GM19468 (cell line): ENCODE measurements around the gene APLP2.
"Not testable (repeated sequence)": the region's sequence is repeated elsewhere in the genome, so short reads cannot be mapped to it uniquely, and the experiment has no call there.

Experiments used
- ATAC-seq: cut with Tn5 transposase; IDR thresholded peaks from one replicate; pipeline ENCODE4 v1.9.1; 2021; ENCODE audit warnings: mild to moderate bottlenecking, moderate library complexity, moderate number of reproducible peaks; ENCODE audit not compliant: unreplicated experiment; ENCODE audit errors: extremely low read depth

Gene APLP2

DNA sequence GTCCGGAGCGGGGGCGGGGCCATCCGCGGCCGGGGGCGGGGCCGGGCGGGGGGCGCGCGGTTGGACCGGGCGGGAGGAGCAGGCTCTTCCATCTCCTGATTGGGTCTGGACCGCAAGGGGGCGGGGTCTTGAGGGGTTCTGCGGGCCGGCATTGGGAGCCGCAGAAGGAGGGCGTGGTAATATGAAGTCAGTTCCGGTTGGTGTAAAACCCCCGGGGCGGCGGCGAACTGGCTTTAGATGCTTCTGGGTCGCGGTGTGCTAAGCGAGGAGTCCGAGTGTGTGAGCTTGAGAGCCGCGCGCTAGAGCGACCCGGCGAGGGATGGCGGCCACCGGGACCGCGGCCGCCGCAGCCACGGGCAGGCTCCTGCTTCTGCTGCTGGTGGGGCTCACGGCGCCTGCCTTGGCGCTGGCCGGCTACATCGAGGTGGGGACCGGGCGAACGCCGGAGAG, at the start of gene APLP2:
APLP2 (plus strand) TSS at position 236 of the 450 bp plus-strand sequence; CDS start at position 320, 84 bp downstream.
- peak; percentile 93 for ATAC-seq

- no peak for ATAC-seq
These were observed 49.4 kb upstream of the APLP2 start for GRCh38 chr11:130020323-130020722.

GRCh38 chr11:130021606-130022005, 48.1 kb upstream of the APLP2 start:
- ATAC-seq, result not testable (repeated sequence)

GRCh38 chr11:130022799-130023198, 46.9 kb upstream of the APLP2 start:
- ATAC-seq, result no peak

DNA sequence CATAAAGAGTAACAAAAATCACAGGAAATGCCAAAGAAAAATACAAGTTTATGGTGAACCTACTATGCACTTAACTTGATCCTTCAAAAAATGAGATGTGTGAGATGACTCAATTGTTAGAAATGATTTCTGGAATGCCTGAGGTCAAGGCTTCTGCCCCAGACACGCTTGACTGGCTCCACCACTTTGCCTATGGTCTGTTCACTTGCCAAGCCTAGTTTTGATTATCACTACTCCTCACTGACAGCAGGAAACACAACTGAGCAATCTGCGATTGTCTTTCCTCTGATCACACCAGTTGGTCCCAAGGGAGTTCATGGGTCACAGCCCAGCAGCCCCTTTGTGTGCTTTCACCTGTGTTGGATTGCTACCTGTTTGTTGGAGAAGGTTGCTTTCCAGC, 46.5 kb upstream of the APLP2 start:
- ATAC-seq, result peak; percentile 83

DNA sequence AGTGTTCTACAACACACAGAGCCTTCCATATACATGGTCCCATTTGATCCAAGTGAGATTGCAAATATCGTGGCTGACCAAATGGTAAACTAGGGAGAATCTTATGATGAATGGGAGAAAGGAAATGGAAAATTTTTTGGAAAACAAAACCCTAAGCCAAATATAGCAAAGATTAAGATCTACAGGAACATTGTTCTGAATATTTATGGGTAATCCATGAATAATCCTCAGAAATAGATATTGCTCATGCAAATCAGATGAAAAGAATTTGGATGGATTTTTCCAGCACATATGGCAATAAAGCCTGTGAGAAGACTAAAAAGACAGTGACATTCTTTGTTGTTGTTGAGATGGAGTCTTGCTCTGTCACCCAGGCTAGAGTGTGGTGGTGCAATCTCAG, 45.3 kb upstream of the APLP2 start:
- ATAC-seq, result no peak

DNA sequence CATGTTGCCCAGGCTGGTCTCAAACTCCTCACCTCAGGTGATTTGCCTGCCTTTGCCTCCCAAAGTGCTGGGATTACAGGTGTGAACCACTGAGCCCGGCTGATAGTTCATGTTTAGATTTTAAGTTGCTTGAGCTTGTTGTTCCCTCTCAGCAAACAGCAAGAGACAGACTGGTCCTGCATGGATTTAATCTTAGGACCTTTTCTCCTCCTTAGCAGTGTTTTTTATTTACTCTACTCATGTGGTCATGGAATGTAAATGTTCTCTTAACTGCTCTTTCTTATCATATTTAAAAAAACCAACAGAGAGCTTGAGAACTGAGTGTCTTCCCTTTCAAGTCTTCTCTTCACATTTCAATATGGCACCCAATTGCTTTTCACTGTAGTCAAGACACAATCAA, 44.3 kb upstream of the APLP2 start:
- no peak for ATAC-seq

DNA sequence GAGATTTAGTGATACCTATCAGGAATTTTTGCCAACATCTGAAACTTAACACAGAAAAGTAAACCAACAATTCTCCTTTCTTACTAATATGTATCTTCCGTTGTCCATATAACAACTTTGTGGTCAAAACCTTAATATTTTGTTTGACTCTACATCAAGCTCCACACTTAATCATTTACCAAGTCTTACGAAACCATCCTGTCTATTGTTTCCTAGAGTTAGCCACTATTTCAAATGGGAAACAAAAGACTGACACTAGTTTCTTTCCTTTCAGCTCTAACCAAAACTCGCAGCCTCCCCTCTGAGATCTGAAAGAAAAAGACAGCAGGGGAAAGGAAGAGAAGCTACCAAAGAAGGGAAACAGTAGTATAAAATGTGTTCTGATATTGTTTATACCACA, 40.6 kb upstream of the APLP2 start:
- peak; percentile 37 for ATAC-seq

DNA sequence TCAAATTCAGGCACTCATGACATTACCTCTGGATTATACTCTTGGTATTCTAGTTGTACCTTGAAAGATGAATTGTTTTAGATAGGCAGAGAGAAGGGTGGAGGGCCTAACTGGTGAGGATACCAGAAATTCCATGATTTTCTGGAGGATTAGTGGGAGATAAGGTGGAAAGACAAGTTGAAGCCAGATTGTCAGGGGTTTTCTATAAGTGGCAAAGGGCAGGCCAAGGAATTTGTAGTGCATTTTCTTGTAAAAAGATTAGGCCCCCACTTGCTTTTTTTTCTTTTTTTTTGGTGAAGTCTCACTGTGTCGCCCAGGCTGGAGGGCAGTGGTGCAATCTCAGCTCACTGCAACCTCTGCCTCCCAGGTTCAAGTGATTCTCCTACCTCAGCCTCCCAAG, 38.6 kb upstream of the APLP2 start:
- ATAC-seq, result no peak

GRCh38 chr11:130031945-130032344, 37.7 kb upstream of the APLP2 start:
- no peak for ATAC-seq

- ATAC-seq, result no peak
These were observed 36.8 kb upstream of the APLP2 start for GRCh38 chr11:130032931-130033330.

- ATAC-seq, result no peak
These were observed 35.5 kb upstream of the APLP2 start for GRCh38 chr11:130034236-130034635.

GRCh38 chr11:130037058-130037457, 32.6 kb upstream of the APLP2 start:
- ATAC-seq, result no peak

GRCh38 chr11:130037881-130038585, 31.7 kb upstream of the APLP2 start:
- ATAC-seq, result no peak

GRCh38 chr11:130040281-130040940, 29.3 kb upstream of the APLP2 start:
- ATAC-seq, result no peak

GRCh38 chr11:130042093-130042591, 27.6 kb upstream of the APLP2 start:
- no peak for ATAC-seq

- ATAC-seq, result no peak
These were observed 26.1 kb upstream of the APLP2 start for GRCh38 chr11:130043575-130043974.

DNA sequence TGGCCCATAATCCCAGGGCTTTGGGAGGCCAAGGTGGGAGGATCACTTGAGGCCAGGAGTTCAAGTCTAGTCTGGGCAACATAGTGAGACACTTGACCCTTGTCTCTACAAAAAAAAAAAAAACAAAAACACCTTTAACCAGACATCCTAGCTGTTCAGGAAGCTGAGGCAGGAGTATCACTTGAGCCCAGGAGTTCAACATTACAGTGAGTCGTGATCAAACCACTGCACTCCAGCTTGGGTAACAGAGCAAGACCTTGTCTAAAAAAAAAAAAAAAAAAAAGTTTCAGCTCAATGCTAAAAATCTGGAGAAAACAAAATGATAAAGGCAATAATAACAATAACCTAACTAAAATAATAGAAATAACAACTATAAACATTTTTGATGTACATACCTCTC, 22.6 kb upstream of the APLP2 start:
- ATAC-seq, result no peak

GRCh38 chr11:130049328-130049771, 20.3 kb upstream of the APLP2 start:
- no peak for ATAC-seq

GRCh38 chr11:130050257-130050656, 19.4 kb upstream of the APLP2 start:
- no peak for ATAC-seq

- ATAC-seq, result no peak
These were observed 18.6 kb upstream of the APLP2 start for GRCh38 chr11:130051082-130051481.
